Measurements from ENCODE around the gene ASB18. TPM values are rescaled to one million over a fixed set of nuclear protein-coding genes. Genes with fewer than 3 reads are reported as not detected.

ASB18 gene
- total RNA-seq, 1 experiment from 2014 or later, result not detected

DNA sequence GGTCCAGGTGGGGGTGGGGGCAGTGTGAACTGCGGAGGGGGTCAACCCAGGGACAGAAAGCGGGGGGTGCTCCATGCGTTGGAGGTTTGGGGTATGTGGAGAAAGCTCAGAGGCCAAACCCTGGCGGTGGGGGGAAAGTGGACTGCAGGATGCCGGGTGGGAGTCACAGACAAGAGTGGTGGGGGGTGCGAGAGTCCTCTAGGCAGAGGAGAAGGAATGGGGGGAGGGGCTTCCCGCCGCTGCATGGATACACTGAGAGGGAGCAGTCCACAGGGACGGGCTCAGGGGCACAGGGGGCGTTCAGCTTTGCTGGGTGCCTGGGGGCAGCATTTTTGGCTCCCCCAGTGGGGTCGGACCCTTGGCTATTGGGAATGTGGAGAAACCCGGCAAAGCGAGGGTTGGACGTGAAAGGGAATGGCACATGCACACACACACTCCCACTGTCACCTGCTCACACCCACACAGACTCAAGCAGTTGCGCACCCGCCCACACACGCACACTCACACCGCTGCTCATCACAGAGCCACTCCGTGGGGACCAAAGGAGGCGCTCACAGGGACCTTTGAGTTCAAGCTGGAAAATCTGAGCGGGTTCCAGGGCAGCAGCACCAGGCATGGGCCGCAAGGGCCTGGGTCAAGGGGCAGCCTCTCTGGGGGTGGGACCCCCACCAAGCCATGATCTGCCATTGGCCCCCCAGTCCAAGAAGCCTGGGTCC lies 103.7 kb downstream of the ASB18 start:
- Histone ChIP-seq H3K9ac (ENCODE audit: low read length) (no peak overlapping the region), H3K4me2 (ENCODE audit: low read length) (no peak overlapping the region), H3K36me3 (ENCODE audit: control insufficient read depth in 1 of 2, insufficient read depth in 2 of 2, low read length in 2 of 2) (no peaks in the 10 kb centered on the region), H3K4me1 (ENCODE audit: control insufficient read depth in 1 of 2, insufficient read depth in 2 of 2, low read length in 2 of 2) (peaks cover 0 to 10% of the 10 kb centered on the region in 2 experiments; a peak in 1 of 4 replicates), H3K79me2 (ENCODE audit: insufficient read depth, low read length) (no peaks in the 10 kb centered on the region), H4K20me1 (ENCODE audit: insufficient read depth) (no peaks in the 10 kb centered on the region), H3K27ac (ENCODE audit: low read depth, low read length) (no peak overlapping the region), H3K27me3 (ENCODE audit: insufficient read depth, low read length) (no peaks in the 10 kb centered on the region), H3K9me2 (ENCODE audit: insufficient read depth) (no peaks in the 10 kb centered on the region), H3K4me3 (replicated peaks in 1 of 2; ENCODE audit: low read depth in 1 of 2, low read length in 2 of 2) (no peak overlapping the region), H2AFZ (ENCODE audit: low read depth, low read length, poor library complexity, severe bottlenecking) (no peak overlapping the region), H3K9me3 (ENCODE audit: control insufficient read depth in 1 of 2, insufficient read depth in 1 of 2, low read depth in 1 of 2, low read length in 2 of 2) (no peaks in the 10 kb centered on the region)
- intact Hi-C loops (cut with micrococcal nuclease), result no loop called here
- DNase-seq (ENCODE audit: low read depth, low spot score), result no peak
- ChIA-PET CTCF (no interaction called here), POLR2A (no interaction called here), RAD21 (ENCODE audit: low non-redundant PET in 1 of 2, low total read pairs in 2 of 2, uncharacterized antibody in 2 of 2, unreplicated experiment in 2 of 2) (no interaction called here)
- TF ChIP-seq, protein P1, sequence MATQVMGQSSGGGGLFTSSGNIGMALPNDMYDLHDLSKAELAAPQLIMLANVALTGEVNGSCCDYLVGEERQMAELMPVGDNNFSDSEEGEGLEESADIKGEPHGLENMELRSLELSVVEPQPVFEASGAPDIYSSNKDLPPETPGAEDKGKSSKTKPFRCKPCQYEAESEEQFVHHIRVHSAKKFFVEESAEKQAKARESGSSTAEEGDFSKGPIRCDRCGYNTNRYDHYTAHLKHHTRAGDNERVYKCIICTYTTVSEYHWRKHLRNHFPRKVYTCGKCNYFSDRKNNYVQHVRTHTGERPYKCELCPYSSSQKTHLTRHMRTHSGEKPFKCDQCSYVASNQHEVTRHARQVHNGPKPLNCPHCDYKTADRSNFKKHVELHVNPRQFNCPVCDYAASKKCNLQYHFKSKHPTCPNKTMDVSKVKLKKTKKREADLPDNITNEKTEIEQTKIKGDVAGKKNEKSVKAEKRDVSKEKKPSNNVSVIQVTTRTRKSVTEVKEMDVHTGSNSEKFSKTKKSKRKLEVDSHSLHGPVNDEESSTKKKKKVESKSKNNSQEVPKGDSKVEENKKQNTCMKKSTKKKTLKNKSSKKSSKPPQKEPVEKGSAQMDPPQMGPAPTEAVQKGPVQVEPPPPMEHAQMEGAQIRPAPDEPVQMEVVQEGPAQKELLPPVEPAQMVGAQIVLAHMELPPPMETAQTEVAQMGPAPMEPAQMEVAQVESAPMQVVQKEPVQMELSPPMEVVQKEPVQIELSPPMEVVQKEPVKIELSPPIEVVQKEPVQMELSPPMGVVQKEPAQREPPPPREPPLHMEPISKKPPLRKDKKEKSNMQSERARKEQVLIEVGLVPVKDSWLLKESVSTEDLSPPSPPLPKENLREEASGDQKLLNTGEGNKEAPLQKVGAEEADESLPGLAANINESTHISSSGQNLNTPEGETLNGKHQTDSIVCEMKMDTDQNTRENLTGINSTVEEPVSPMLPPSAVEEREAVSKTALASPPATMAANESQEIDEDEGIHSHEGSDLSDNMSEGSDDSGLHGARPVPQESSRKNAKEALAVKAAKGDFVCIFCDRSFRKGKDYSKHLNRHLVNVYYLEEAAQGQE (IDR thresholded peaks at IDR 0.05; ENCODE audit: low read depth), result no peak
- TF ChIP-seq, protein P2, sequence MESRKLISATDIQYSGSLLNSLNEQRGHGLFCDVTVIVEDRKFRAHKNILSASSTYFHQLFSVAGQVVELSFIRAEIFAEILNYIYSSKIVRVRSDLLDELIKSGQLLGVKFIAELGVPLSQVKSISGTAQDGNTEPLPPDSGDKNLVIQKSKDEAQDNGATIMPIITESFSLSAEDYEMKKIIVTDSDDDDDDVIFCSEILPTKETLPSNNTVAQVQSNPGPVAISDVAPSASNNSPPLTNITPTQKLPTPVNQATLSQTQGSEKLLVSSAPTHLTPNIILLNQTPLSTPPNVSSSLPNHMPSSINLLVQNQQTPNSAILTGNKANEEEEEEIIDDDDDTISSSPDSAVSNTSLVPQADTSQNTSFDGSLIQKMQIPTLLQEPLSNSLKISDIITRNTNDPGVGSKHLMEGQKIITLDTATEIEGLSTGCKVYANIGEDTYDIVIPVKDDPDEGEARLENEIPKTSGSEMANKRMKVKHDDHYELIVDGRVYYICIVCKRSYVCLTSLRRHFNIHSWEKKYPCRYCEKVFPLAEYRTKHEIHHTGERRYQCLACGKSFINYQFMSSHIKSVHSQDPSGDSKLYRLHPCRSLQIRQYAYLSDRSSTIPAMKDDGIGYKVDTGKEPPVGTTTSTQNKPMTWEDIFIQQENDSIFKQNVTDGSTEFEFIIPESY (IDR thresholded peaks at IDR 0.05; ENCODE audit: extremely low read depth, insufficient replicate concordance, low read length), result no peak
- 0 out of 2 replicates have a peak, but pooled peaks have one; percentile 22 for TF ChIP-seq EGR1 (IDR thresholded peaks at IDR 0.05; ENCODE audit: low read depth)
- ATAC-seq, result no peak
- BruUV-seq (replicated peaks), result no TSS peak
